Sigmoid colon (tissue), 7 donors: ENCODE measurements around the gene BMP5. TPM values are rescaled to one million over a fixed set of nuclear protein-coding genes. Genes with fewer than 3 reads are reported as not detected.

Experiments used
- DNase-seq: peaks from one replicate; pipeline ENCODE4 v3.0.0-alpha.2; 2019
- H3K27ac ChIP-seq, 4 donors: fragments of 200-600 bp; sonication (generic); one replicate each; pipeline ENCODE4 v1.5.1; 2016 to 2019; ENCODE audit warnings: mild to moderate bottlenecking in 1 of 4
- H3K27me3 ChIP-seq, 3 donors: fragments of 200-600 bp; sonication (generic); one replicate each; pipeline ENCODE4 v1.5.1; 2019; ENCODE audit warnings: mild to moderate bottlenecking in 1 of 3
- H3K36me3 ChIP-seq, 4 donors: fragments of 200-600 bp; sonication (generic); one replicate each; pipeline ENCODE4 v1.5.1; 2016 to 2019
- H3K4me1 ChIP-seq, 4 donors: fragments of 200-600 bp; sonication (generic); one replicate each; pipeline ENCODE4 v1.5.1; 2017 to 2019
- H3K4me3 ChIP-seq, 4 donors: fragments of 200-600 bp; sonication (generic); one replicate each; pipeline ENCODE4 v1.5.1; 2017 to 2019; ENCODE audit warnings: mild to moderate bottlenecking in 2 of 4, moderate library complexity in 1 of 4
- H3K9me3 ChIP-seq, 4 donors: fragments of 200-600 bp in 3 of 4; sonication (generic) in 3 of 4; one replicate each; pipeline versions ENCODE4 v1.5.1 to v1.6.1; 2013 to 2019
- EP300 ChIP-seq, 4 donors: sonication (generic); formaldehyde crosslinking; IDR thresholded peaks; one replicate each; pipeline ENCODE4 v1.6.1; 2017; ENCODE audit warnings: antibody characterized with exemption in 4 of 4
- POLR2A ChIP-seq, 2 donors: fragments of 450-650 bp; IDR thresholded peaks; one replicate each; pipeline ENCODE4 v1.6.1; 2016; ENCODE audit warnings: antibody characterized with exemption in 2 of 2, mild to moderate bottlenecking in 2 of 2, moderate library complexity in 2 of 2
- POLR2AphosphoS5 ChIP-seq, 4 donors: sonication (generic); formaldehyde crosslinking; IDR thresholded peaks; one replicate each; pipeline ENCODE4 v1.6.1; 2017; ENCODE audit warnings: antibody characterized with exemption in 4 of 4
- WGBS, 2 donors: extraction: QIAGEN DNeasy Blood & Tissue Kit; methylation state at CpG; one replicate each; pipeline ENCODE4 v1.1.7; 2013; 5-methylcytosine and 5-hydroxymethylcytosine counted together
- intact Hi-C: fragments of 100-400 bp; cut with DNase I; formaldehyde crosslinking; loops from one replicate; pipeline ENCODE4 v1.15.1; 2023
- polyA plus RNA-seq, 3 donors: library from polyadenylated mRNA; stranded (reverse); fragments of 200-250 nt; gene quantifications; one replicate each; pipeline ENCODE4 v1.2.3, GENCODE V29; 2013
- total RNA-seq, 4 donors: library from RNA; depleted of rRNA; stranded (reverse); fragments of >200 nt; gene quantifications; one replicate each; pipeline ENCODE4 v1.1.0, GENCODE V29; 2016
- TF ChIP-seq, protein P1 (sequence below), 4 experiments: fragments of 450-650 bp in 3 of 4; fragments of 200-600 bp in 1 of 4; IDR thresholded peaks; one replicate each; pipeline ENCODE4 v1.5.1; 2016 to 2019; ENCODE audit warnings: antibody characterized with exemption in 4 of 4, mild to moderate bottlenecking in 3 of 4, moderate library complexity in 2 of 4
- donor health status: healthy with polysubstance abuse.
- donor health status: Bipolar disorder and iron deficiency.
- donor health status: healthy.

The BMP5 gene
- total and polyA plus RNA-seq, 7 donors, result under 0.01 to 2.4 (median 0.76) TPM; not detected in 2

DNA sequence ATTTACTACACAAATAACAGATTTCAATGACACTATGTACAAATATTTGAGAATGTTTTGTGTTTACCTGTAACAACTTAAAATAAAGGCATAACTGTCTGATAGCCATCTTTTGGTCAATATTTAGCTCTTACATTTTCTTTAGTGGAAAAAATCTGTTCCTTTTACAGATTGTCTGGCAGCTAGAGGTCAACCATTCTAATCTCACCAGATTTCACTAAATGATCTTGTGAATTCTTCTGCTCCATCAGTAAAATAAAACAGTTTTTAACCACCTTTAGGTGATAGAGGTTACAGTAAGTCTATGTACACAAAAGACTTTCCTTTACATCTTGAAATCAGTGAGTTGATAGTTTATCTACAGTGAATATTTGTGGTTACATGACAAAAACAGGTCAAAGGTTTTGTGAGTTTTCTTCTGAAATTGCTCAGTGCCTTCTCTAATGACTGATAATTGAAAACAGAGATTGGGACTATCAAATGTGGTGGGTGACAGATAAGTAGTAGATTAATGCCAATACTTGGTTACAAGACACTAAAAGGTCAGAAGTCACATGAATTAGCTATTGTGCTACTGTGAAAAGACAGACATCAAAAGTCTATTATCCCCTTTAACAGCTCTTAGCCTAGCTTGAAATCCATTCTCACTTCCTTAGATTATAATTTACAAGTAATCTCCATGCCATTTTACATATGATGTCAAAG is 47.4 kb downstream of the BMP5 start:
- no peak overlapping the region for H3K27ac ChIP-seq
- TF ChIP-seq POLR2AphosphoS5 (IDR thresholded peaks at IDR 0.05), result no peak
- TF ChIP-seq, protein P1, sequence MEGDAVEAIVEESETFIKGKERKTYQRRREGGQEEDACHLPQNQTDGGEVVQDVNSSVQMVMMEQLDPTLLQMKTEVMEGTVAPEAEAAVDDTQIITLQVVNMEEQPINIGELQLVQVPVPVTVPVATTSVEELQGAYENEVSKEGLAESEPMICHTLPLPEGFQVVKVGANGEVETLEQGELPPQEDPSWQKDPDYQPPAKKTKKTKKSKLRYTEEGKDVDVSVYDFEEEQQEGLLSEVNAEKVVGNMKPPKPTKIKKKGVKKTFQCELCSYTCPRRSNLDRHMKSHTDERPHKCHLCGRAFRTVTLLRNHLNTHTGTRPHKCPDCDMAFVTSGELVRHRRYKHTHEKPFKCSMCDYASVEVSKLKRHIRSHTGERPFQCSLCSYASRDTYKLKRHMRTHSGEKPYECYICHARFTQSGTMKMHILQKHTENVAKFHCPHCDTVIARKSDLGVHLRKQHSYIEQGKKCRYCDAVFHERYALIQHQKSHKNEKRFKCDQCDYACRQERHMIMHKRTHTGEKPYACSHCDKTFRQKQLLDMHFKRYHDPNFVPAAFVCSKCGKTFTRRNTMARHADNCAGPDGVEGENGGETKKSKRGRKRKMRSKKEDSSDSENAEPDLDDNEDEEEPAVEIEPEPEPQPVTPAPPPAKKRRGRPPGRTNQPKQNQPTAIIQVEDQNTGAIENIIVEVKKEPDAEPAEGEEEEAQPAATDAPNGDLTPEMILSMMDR (IDR thresholded peaks at IDR 0.05), result no peak
- no peak for TF ChIP-seq EP300 (IDR thresholded peaks at IDR 0.05)
- TF ChIP-seq POLR2A (IDR thresholded peaks at IDR 0.05), result no peak
- H3K27me3 ChIP-seq, result no peaks in the 10 kb centered on the region
- no peak overlapping the region for H3K4me3 ChIP-seq
- H3K4me1 ChIP-seq, result peaks cover 0 to 12% (median 10%) of the 10 kb centered on the region in 4 donors
- intact Hi-C loops, result no loop called here
- H3K9me3 ChIP-seq, result no peaks in the 10 kb centered on the region
- no peaks in the 10 kb centered on the region for H3K36me3 ChIP-seq
- no peak for DNase-seq

- TF ChIP-seq POLR2AphosphoS5 (IDR thresholded peaks at IDR 0.05), result no peak
- TF ChIP-seq POLR2A (IDR thresholded peaks at IDR 0.05), result no peak
- TF ChIP-seq, protein P1 (IDR thresholded peaks at IDR 0.05), result no peak
- no peak for TF ChIP-seq EP300 (IDR thresholded peaks at IDR 0.05)
- Histone ChIP-seq H3K4me3 (no peak overlapping the region), H3K27ac (no peak overlapping the region), H3K27me3 (no peaks in the 10 kb centered on the region), H3K4me1 (peaks cover 0 to 12% (median 10%) of the 10 kb centered on the region in 4 donors), H3K9me3 (no peaks in the 10 kb centered on the region), H3K36me3 (no peaks in the 10 kb centered on the region)
- intact Hi-C loops, result no loop called here
- DNase-seq, result no peak
- WGBS, 2 donors, result 86 to 87% methylated on average over 1 of the region's 1 CpG
Measured at GRCh38 chr6:55826941-55827340, 48.4 kb downstream of the BMP5 start.

GRCh38 chr6:55825402-55826051 is 49.9 kb downstream of the BMP5 start:
- Histone ChIP-seq H3K4me1 (peaks cover 0 to 12% (median 10%) of the 10 kb centered on the region in 4 donors), H3K27ac (no peak overlapping the region), H3K36me3 (no peaks in the 10 kb centered on the region), H3K9me3 (no peaks in the 10 kb centered on the region), H3K27me3 (no peaks in the 10 kb centered on the region), H3K4me3 (no peak overlapping the region)
- DNase-seq, result no peak
- intact Hi-C loops, result no loop called here
- TF ChIP-seq EP300 (IDR thresholded peaks at IDR 0.05) (no peak), POLR2A (IDR thresholded peaks at IDR 0.05) (no peak), POLR2AphosphoS5 (IDR thresholded peaks at IDR 0.05) (no peak)
- TF ChIP-seq, protein P1 (IDR thresholded peaks at IDR 0.05), result no peak

GRCh38 chr6:55822815-55823214 is 52.6 kb downstream of the BMP5 start:
- WGBS, 2 donors, result 63 to 80% methylated on average over 2 of the region's 2 CpGs
- intact Hi-C loops, result no loop called here
- no peaks in the 10 kb centered on the region for H3K36me3 ChIP-seq
- TF ChIP-seq POLR2A (IDR thresholded peaks at IDR 0.05), result no peak
- no peak for TF ChIP-seq POLR2AphosphoS5 (IDR thresholded peaks at IDR 0.05)
- TF ChIP-seq EP300 (IDR thresholded peaks at IDR 0.05), result no peak
- TF ChIP-seq, protein P1 (IDR thresholded peaks at IDR 0.05), result no peak
- H3K9me3 ChIP-seq, result no peaks in the 10 kb centered on the region
- H3K4me3 ChIP-seq, result no peak overlapping the region
- no peak for DNase-seq
- H3K27me3 ChIP-seq, result no peaks in the 10 kb centered on the region
- peaks cover 0 to 12% (median 10%) of the 10 kb centered on the region in 4 donors for H3K4me1 ChIP-seq
- H3K27ac ChIP-seq, result no peak overlapping the region
